ENCODE measurements around the gene CACNA1I.
A peak's percentile ranks its signal among the peaks of the same experiment; 100 is the strongest.

Gene CACNA1I

GRCh38 chr22:39556970-39557841 is 13.3 kb upstream of the CACNA1I start:
- no peak for DNase-seq (ENCODE audit: low spot score)
- TF ChIP-seq, protein P1, sequence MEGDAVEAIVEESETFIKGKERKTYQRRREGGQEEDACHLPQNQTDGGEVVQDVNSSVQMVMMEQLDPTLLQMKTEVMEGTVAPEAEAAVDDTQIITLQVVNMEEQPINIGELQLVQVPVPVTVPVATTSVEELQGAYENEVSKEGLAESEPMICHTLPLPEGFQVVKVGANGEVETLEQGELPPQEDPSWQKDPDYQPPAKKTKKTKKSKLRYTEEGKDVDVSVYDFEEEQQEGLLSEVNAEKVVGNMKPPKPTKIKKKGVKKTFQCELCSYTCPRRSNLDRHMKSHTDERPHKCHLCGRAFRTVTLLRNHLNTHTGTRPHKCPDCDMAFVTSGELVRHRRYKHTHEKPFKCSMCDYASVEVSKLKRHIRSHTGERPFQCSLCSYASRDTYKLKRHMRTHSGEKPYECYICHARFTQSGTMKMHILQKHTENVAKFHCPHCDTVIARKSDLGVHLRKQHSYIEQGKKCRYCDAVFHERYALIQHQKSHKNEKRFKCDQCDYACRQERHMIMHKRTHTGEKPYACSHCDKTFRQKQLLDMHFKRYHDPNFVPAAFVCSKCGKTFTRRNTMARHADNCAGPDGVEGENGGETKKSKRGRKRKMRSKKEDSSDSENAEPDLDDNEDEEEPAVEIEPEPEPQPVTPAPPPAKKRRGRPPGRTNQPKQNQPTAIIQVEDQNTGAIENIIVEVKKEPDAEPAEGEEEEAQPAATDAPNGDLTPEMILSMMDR (IDR thresholded peaks at IDR 0.05; ENCODE audit: extremely low read depth, missing control alignments), result no peak

DNA sequence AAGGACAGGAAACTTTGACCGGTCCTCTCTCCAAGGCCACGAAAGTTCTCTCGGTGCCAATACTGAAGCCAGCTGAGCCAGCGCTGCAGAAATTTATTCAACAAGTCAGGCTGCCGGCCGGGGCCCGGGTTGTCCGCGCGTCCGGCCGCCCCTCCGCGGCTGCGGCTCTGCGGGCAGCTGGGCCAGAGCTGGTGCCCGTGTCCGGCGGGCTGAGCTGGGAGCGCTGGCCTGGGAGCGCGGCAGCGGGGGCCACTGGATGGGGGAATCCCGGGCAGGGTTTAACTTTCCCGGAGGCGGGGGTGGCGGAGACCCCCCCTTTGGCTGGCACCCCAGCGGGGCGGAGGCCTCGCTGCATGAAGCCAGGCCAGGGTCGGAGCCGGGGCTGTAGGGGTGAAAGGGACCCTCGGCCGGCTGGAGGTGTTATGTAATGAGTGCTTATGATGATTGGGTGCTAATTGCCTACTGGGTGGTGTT is 12.3 kb upstream of the CACNA1I start:
- TF ChIP-seq, protein P1 (IDR thresholded peaks at IDR 0.05; ENCODE audit: extremely low read depth, missing control alignments), result no peak
- DNase-seq (ENCODE audit: low spot score), result no peak

DNA sequence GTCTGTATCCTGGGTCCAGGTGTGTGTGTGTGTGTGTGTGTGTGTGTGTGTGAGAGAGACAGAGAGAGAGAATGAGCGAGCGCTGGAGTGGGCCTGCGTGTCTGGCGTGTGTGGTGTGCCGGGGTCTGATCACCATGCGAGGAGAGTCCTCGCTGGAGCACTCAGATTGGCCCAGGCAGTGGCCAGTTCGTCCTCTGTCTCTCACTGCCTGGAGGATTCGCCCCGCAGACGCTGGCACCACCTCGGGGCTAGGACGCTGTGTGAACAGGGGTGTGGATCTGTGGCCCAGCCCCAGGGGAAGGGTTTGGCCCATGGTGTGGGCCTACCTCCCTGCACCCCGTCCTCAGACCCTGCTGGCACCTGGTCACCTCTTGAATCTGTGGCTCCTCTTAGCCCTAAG is 11.6 kb upstream of the CACNA1I start:
- TF ChIP-seq, protein P1 (IDR thresholded peaks at IDR 0.05; ENCODE audit: extremely low read depth, missing control alignments), result no peak
- no peak for DNase-seq (ENCODE audit: low spot score)

DNA sequence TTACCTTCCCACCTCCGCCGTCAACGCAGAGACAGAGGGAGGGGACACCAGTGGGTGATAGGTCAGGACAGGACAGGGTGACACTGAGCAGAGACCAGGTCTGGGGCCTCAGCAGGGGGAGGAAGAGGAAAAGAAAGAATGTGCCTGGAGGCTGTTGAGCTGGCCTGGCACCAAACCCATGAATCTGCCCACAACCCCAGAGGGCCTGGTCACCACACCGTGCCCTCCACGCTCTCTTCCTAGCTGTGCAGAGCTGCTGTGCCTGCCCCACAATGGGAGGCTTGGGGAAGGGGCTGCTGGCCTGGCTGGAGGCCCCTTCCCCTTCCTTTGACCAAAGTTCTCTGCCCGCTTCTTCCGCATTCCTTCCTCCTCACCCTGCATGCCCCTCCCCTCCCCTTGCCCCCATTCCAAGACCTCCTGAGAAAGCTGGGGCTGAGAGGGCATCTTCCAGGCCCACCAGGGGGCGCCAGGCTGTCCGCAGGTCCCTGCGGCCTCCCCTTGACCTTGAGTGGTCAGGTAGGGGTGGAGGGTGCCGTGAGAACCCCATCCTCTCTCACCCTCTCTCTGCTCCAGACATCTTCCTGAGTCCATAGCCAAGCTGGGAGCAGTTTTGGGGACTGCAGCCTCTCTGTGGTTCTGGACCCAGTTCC is 11.0 kb upstream of the CACNA1I start:
- TF ChIP-seq, protein P1 (IDR thresholded peaks at IDR 0.05; ENCODE audit: extremely low read depth, missing control alignments), result peak; percentile 52
- peak; percentile 63 for DNase-seq (ENCODE audit: low spot score)

DNA sequence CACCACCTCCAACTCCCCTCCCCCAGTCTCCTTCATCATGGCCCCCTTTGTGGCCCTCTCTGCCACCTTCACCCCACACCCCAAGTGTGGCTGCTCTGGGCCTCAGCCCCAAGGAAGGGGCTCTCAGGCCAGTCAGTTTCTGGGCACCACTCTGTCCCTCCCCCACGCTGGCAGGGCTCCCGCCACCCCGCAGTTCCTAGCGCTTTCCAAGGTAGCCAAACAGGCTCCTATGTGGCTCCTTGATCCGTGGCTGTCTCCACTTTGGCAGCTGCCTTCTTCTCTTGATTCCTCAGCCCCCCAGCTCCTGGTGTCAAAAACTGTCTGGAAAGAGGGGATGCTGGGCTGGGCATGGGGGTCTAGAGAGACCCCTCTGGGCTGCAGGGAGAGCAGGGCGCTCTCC is 10.4 kb upstream of the CACNA1I start:
- DNase-seq (ENCODE audit: low spot score), result no peak
- TF ChIP-seq, protein P1 (IDR thresholded peaks at IDR 0.05; ENCODE audit: extremely low read depth, missing control alignments), result no peak

GRCh38 chr22:39562839-39563489 is 7.6 kb upstream of the CACNA1I start:
- TF ChIP-seq, protein P1 (IDR thresholded peaks at IDR 0.05; ENCODE audit: extremely low read depth, missing control alignments), result no peak

More at GRCh38 chr22:39562839-39563489, 7.6 kb upstream of the CACNA1I start:
- DNase-seq (ENCODE audit: low spot score), result no peak

Measured in GM20000 (cell line).